Right lobe of liver (tissue), 4 donors: ENCODE results near the gene RPS6KA2.

Experiments
- CTCF ChIP-seq, 4 donors: fragments of 200-600 bp in 3 of 4; fragments of 450-650 bp in 1 of 4; IDR thresholded peaks; one replicate each; pipeline versions ENCODE4 v1.5.1 to v1.8.0; 2016 to 2022; ENCODE audit warnings: antibody characterized with exemption in 4 of 4, mild to moderate bottlenecking in 2 of 4
- POLR2A ChIP-seq: fragments of 450-650 bp; IDR thresholded peaks from one replicate; pipeline ENCODE4 v1.6.1; 2017; ENCODE audit warnings: antibody characterized with exemption, mild to moderate bottlenecking
- donor health status: DM: no; HTN: no; CAD: no.
- donor health status: DM: no; HTN: no; CAD: no.
- donor health status: DM: no; HTN: yes; CAD: no.

- TF ChIP-seq POLR2A (no peak), CTCF (IDR thresholded peaks at IDR 0.05) (no peak)
Observed at GRCh38 chr6:166614171-166614583, 12.9 kb downstream of the RPS6KA2 start.
